HCEC 1CT (cell line): ENCODE measurements around the gene FOXR2.

ENCODE experiments used
- DNase-seq: peaks from one replicate; pipeline ENCODE4 v3.0.0-alpha.2; 2017

FOXR2 gene

DNA sequence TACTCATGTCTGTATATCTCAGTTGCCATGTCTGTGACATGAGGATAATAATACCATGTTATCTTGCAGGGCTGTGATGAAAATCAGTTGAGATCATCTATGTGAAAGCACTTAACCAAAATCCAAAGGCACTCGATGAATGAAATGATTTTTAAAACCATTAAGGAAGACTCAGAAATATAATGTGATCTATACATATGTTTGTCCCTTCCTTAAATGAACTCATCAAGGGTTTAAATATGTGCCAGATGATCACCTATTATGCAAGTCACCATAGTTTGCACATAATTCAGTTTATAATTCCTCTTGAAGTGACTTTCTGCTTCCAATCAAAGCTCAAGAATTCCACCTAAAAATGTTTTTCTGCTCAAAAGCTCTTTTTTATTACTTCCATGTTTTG lies at the start of gene FOXR2:
Gene FOXR2, plus strand, starts transcription at position 301 of the 400 bp plus-strand sequence. CDS start 312 bp downstream, outside the sequence.
- no peak for DNase-seq

DNA sequence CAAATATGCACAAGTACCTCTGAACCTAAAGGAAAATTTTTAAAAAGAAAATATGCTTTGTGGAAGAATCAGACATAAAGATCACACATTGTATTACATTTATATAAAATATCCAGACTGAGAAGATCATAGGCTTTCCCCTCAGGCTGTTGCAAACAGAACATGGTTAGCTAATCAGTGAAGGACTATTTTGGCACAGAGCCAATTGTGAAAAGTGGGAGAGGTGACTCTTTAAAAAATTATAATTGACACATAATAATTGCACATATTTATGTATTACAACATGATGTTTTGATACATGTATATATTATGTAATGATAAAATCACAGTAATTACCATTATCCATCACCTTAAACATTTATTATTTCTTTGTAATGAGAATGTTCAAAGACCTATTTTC lies 44.1 kb upstream of the FOXR2 start:
- no peak for DNase-seq

DNA sequence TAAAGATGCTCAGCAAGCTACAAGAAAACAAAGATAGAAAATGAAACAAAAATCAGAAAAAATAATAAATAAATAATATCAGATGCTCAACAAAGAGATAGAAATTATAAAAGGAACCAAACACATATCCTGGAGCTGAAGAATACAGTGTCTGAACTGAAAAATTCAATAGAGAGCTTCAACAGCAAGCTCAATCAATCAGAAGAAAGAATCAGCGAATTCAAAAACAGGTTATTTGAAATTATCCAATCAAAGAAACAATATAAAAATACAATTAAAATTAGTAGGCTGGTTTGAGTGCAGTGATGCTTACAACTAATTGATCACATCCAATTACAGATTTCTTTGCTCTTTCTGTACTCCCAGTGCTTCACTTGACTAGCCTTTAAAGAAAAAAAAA lies 40.8 kb upstream of the FOXR2 start:
- no peak for DNase-seq

- no peak for DNase-seq
Observed at GRCh38 chrX:55593296-55593695, 29.9 kb upstream of the FOXR2 start.

DNA sequence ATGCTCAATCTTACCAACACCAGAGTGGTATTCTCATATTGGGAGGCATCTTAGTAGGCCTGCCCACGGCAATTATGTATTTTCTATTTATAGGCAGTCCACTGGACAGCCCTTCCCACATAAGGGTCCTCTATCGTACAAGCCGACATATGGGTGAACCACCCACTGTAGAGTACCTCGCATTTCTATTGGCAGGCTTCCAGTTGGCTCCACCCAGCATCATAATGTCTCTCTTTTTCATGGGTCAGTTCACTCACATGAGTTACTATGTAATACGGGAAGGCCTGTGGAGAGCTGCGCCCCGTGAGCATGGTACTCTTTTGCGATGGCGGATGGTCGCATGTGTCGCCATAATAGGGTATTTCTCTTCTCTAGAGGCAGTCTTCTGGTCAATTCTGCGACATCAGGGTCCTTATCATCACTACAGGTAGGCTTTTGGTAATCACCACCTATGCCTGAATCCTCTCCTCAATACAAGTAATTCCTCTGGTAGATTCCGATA lies 29.4 kb upstream of the FOXR2 start:
- no peak for DNase-seq

DNA sequence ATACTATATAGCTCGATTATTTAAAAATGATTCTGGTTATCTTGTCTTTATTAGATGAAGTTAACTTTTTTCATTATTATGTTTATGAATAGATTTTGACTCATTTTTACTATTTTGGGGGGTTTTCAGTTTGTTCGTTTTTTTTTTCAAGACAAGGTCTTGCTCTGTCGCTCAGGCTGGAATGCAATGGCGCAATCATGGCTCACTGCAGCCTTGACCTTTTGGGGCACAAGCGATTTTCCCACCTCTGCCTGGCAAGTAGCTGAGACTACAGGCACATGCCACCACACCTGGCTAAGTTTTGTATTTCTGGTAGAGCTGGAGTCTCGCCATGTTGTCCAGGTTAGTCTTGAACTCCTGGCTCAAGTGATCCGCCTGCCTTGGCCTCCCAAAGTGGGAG lies 24.9 kb upstream of the FOXR2 start:
- DNase-seq: no peak

- DNase-seq: no peak
Observed at GRCh38 chrX:55619547-55619946, 3.7 kb upstream of the FOXR2 start.

- no peak for DNase-seq
Observed at GRCh38 chrX:55624403-55624802, 1.2 kb downstream of the FOXR2 start.

GRCh38 chrX:55636109-55636508 lies 12.9 kb downstream of the FOXR2 start:
- no peak for DNase-seq

GRCh38 chrX:55638933-55639332 lies 15.7 kb downstream of the FOXR2 start:
- DNase-seq: no peak

GRCh38 chrX:55640854-55641253 lies 17.7 kb downstream of the FOXR2 start:
- DNase-seq: no peak

GRCh38 chrX:55648434-55648833 lies 25.2 kb downstream of the FOXR2 start:
- no peak for DNase-seq

GRCh38 chrX:55659931-55660330 lies 36.7 kb downstream of the FOXR2 start:
- DNase-seq: no peak

DNA sequence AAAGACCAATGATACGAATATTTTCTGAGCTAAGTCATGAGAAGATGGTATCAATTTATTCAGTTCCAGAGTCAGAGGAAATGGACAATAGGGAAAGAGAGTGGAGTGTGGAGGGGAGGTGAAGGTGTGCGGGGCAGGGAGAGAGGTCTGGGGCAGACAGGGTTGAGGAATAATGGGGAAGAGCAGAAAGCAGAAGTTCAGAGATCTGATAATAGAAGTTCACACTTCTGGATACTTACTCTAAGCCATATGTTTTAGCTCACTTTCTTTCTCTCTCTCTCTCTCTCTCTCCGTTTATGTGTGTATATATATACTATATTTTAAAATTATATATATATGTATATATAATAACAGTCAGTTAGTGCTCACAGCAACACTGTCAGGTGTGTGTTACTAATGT lies 40.4 kb downstream of the FOXR2 start:
- no peak for DNase-seq

- DNase-seq: no peak
Observed at GRCh38 chrX:55668084-55668483, 44.9 kb downstream of the FOXR2 start.
